ENCODE results near the gene EPHA6. TPM values are rescaled to one million over a fixed set of nuclear protein-coding genes. Genes with fewer than 3 reads are reported as not detected.
"Not testable (repeated sequence)": the region's sequence is repeated elsewhere in the genome, so short reads cannot be mapped to it uniquely, and the experiment has no call there.

The EPHA6 gene
- total RNA-seq, 1 donor from 2014 or later = not detected

- no peak for DNase-seq (ENCODE audit: low read depth in 2 of 2)
Observed at GRCh38 chr3:96900566-96900965, 86.2 kb downstream of the EPHA6 start.

GRCh38 chr3:96915445-96915844 is 101.1 kb downstream of the EPHA6 start:
- DNase-seq (ENCODE audit: low read depth in 2 of 2) = no peak

GRCh38 chr3:96931119-96931862 is 116.9 kb downstream of the EPHA6 start:
- no peak for DNase-seq (ENCODE audit: low read depth in 2 of 2)

- DNase-seq (ENCODE audit: low read depth in 2 of 2) = not testable (repeated sequence)
Observed at GRCh38 chr3:96942131-96942530, 127.7 kb downstream of the EPHA6 start.

GRCh38 chr3:96958856-96959255 is 144.5 kb downstream of the EPHA6 start:
- DNase-seq (ENCODE audit: low read depth in 2 of 2) = no peak

GRCh38 chr3:96959474-96959873 is 145.1 kb downstream of the EPHA6 start:
- DNase-seq (ENCODE audit: low read depth in 2 of 2) = no peak

- no peak for DNase-seq (ENCODE audit: low read depth in 2 of 2)
Observed at GRCh38 chr3:96959901-96960641, 145.7 kb downstream of the EPHA6 start.

- DNase-seq (ENCODE audit: low read depth in 2 of 2) = no peak
Observed at GRCh38 chr3:96960661-96961330, 146.4 kb downstream of the EPHA6 start.

GRCh38 chr3:96961576-96961975 is 147.2 kb downstream of the EPHA6 start:
- no peak for DNase-seq (ENCODE audit: low read depth in 2 of 2)

- DNase-seq (ENCODE audit: low read depth in 2 of 2) = no peak
Observed at GRCh38 chr3:96966181-96966929, 152.0 kb downstream of the EPHA6 start.

GRCh38 chr3:96970211-96970610 is 155.8 kb downstream of the EPHA6 start:
- DNase-seq (ENCODE audit: low read depth in 2 of 2) = no peak

- DNase-seq (ENCODE audit: low read depth in 2 of 2) = no peak
Observed at GRCh38 chr3:96977671-96978070, 163.3 kb downstream of the EPHA6 start.

GRCh38 chr3:96983716-96984115 is 169.3 kb downstream of the EPHA6 start:
- not testable (repeated sequence) for DNase-seq (ENCODE audit: low read depth in 2 of 2)

GRCh38 chr3:96986241-96986640 is 171.8 kb downstream of the EPHA6 start:
- no peak for DNase-seq (ENCODE audit: low read depth in 2 of 2)

- no peak for DNase-seq (ENCODE audit: low read depth in 2 of 2)
Observed at GRCh38 chr3:96991231-96991630, 176.8 kb downstream of the EPHA6 start.

GRCh38 chr3:96991800-96992365 is 177.5 kb downstream of the EPHA6 start:
- no peak for DNase-seq (ENCODE audit: low read depth in 2 of 2)

GRCh38 chr3:96994988-96995387 is 180.6 kb downstream of the EPHA6 start:
- no peak for DNase-seq (ENCODE audit: low read depth in 2 of 2)

- no peak for DNase-seq (ENCODE audit: low read depth in 2 of 2)
Observed at GRCh38 chr3:96996009-96996408, 181.6 kb downstream of the EPHA6 start.

GRCh38 chr3:97001611-97002010 is 187.2 kb downstream of the EPHA6 start:
- DNase-seq (ENCODE audit: low read depth in 2 of 2) = no peak

GRCh38 chr3:97009427-97010019 is 195.1 kb downstream of the EPHA6 start:
- no peak for DNase-seq (ENCODE audit: low read depth in 2 of 2)

Measured in lung microvascular endothelial cell (primary cell).